Body of pancreas (tissue), 4 donors: ENCODE results near the gene VRK3.

Experiments
- POLR2A ChIP-seq, 3 donors: fragments of 450-650 bp; IDR thresholded peaks; one replicate each; pipeline ENCODE4 v1.6.1; 2016; ENCODE audit warnings: antibody characterized with exemption in 3 of 3, mild to moderate bottlenecking in 2 of 3
- TF ChIP-seq, protein P1 (sequence below), 7 experiments: fragments of 450-650 bp in 4 of 7; fragments of 200-600 bp in 3 of 7; sonication (generic) in 3 of 7; IDR thresholded peaks; one replicate each; pipeline ENCODE4 v1.5.1; 2016 to 2019; ENCODE audit warnings: antibody characterized with exemption in 7 of 7

DNA sequence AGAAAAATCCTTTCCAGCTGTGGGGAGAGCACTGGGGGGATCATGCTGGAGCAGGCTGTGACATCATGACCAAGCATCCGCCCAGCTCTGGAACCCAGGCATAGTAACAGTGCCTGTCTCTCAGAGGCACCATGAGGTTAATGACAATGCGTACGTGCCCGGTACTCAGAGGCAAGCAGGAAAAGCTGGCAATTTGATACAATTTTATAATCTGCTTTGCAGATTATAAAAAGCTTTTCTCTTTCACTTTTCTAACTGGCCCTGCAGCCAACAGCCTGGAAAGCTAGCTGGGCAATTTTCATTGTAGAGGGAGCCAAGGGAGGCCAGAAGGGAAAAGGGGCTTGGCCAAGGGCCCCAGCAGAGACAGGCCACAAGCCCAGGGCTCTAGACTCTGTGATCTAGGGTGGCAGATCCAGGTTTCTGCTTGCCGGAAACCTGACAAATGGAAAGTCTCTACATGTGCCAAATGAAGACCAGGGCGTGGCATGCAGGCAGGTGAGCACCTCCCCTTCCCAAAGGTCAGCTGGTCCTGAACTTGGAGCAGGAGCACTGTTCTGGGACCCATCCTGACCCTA, 22.7 kb downstream of the VRK3 start:
- TF ChIP-seq, protein P1, sequence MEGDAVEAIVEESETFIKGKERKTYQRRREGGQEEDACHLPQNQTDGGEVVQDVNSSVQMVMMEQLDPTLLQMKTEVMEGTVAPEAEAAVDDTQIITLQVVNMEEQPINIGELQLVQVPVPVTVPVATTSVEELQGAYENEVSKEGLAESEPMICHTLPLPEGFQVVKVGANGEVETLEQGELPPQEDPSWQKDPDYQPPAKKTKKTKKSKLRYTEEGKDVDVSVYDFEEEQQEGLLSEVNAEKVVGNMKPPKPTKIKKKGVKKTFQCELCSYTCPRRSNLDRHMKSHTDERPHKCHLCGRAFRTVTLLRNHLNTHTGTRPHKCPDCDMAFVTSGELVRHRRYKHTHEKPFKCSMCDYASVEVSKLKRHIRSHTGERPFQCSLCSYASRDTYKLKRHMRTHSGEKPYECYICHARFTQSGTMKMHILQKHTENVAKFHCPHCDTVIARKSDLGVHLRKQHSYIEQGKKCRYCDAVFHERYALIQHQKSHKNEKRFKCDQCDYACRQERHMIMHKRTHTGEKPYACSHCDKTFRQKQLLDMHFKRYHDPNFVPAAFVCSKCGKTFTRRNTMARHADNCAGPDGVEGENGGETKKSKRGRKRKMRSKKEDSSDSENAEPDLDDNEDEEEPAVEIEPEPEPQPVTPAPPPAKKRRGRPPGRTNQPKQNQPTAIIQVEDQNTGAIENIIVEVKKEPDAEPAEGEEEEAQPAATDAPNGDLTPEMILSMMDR (IDR thresholded peaks at IDR 0.05): no peak
- TF ChIP-seq POLR2A (IDR thresholded peaks at IDR 0.05): no peak
